ENCODE data around the gene SRGAP1. TPM values are rescaled to one million over a fixed set of nuclear protein-coding genes. Genes with fewer than 3 reads are reported as not detected.

SRGAP1 gene
- total and polyA plus RNA-seq, 9 of the 15 experiments (the other 6 are each of a cell fraction or from before 2014, with no cell fraction given) = 0.01 to 0.13 (median 0.04) TPM; not detected in 3

- H3K36me3 ChIP-seq (ENCODE audit: control insufficient read depth, insufficient read depth, low read length) = no peaks in the 10 kb centered on the region
- 2% methylated on average over 2 of the region's 2 CpGs for WGBS (ENCODE audit: insufficient coverage, low coverage, missing lambda C conversion rate)
- H3K9ac ChIP-seq (ENCODE audit: insufficient read depth in 1 of 2, low read depth in 2 of 2, low read length in 2 of 2) = no peak overlapping the region
- H3K27ac ChIP-seq (ENCODE audit: extremely low read depth, low read depth, low read length) = no peak overlapping the region
- in situ Hi-C loops (cut with MboI) = no loop called here
- H3K9me1 ChIP-seq (ENCODE audit: control insufficient read depth, insufficient read depth, low read length) = no peaks in the 10 kb centered on the region
- no peaks in the 10 kb centered on the region for H3K9me3 ChIP-seq (replicated peaks; ENCODE audit: control insufficient read depth, insufficient read depth, low read depth, low read length)
- H3K4me1 ChIP-seq (replicated peaks in 1 of 2; ENCODE audit: control insufficient read depth in 2 of 2, insufficient read depth in 2 of 2, low read length in 2 of 2) = no peaks in the 10 kb centered on the region
- H2AFZ ChIP-seq (ENCODE audit: low read depth, low read length) = no peak overlapping the region
- no peak for FAIRE-seq
- BruUV-seq (replicated peaks) = no TSS peak
- TF ChIP-seq POLR2G (IDR thresholded peaks at IDR 0.05; ENCODE audit: low read depth, low read length) = no peak
- CTCF ChIA-PET (ENCODE audit: low intra/inter-chr PET ratio) = no interaction called here
- no peaks in the 10 kb centered on the region for H3K27me3 ChIP-seq (ENCODE audit: control insufficient read depth in 2 of 2, insufficient read depth in 2 of 2, low read length in 2 of 2)
- no peaks in the 10 kb centered on the region for H4K20me1 ChIP-seq (replicated peaks; ENCODE audit: control insufficient read depth, insufficient read depth, low read length)
- intact Hi-C loops (cut with micrococcal nuclease) = no loop called here
- no peak for ATAC-seq
- no peak overlapping the region for H3K4me3 ChIP-seq
- no peak for DNase-seq (ENCODE audit: extremely low read depth in 1 of 4, low spot score in 3 of 4)
- POLR2A ChIA-PET = interaction anchor here (0.6 kb wide), 1 partner anchor 30 kb away, joined by 4 read pairs; no protein-coding TSS in a partner anchor
- no peaks in the 10 kb centered on the region for H3K79me2 ChIP-seq (ENCODE audit: control insufficient read depth, insufficient read depth, low read length)
- no peak overlapping the region for H3K4me2 ChIP-seq (ENCODE audit: insufficient read depth, low read length)
These were observed 69.4 kb downstream of the SRGAP1 start for GRCh38 chr12:63913929-63914328.

GRCh38 chr12:63915105-63915800 is 70.8 kb downstream of the SRGAP1 start:
- BruUV-seq (replicated peaks) = no TSS peak
- H3K9me1 ChIP-seq (ENCODE audit: control insufficient read depth, insufficient read depth, low read length) = no peaks in the 10 kb centered on the region
- no peaks in the 10 kb centered on the region for H3K27me3 ChIP-seq (ENCODE audit: control insufficient read depth in 2 of 2, insufficient read depth in 2 of 2, low read length in 2 of 2)
- ChIA-PET CTCF (ENCODE audit: low intra/inter-chr PET ratio) (no interaction called here), POLR2A (no interaction called here)
- H3K9ac ChIP-seq (ENCODE audit: insufficient read depth in 1 of 2, low read depth in 2 of 2, low read length in 2 of 2) = no peak overlapping the region
- H3K36me3 ChIP-seq (ENCODE audit: control insufficient read depth, insufficient read depth, low read length) = no peaks in the 10 kb centered on the region
- intact Hi-C loops (cut with micrococcal nuclease) (no loop called here), in situ Hi-C loops (cut with MboI) (no loop called here)
- no peak overlapping the region for H2AFZ ChIP-seq (ENCODE audit: low read depth, low read length)
- no peak overlapping the region for H3K27ac ChIP-seq (ENCODE audit: extremely low read depth, low read depth, low read length)
- no peak for ATAC-seq
- H4K20me1 ChIP-seq (replicated peaks; ENCODE audit: control insufficient read depth, insufficient read depth, low read length) = no peaks in the 10 kb centered on the region
- no peaks in the 10 kb centered on the region for H3K9me3 ChIP-seq (replicated peaks; ENCODE audit: control insufficient read depth, insufficient read depth, low read depth, low read length)
- H3K4me3 ChIP-seq = no peak overlapping the region
- WGBS (ENCODE audit: insufficient coverage, low coverage, missing lambda C conversion rate) = 0% methylated on average over 2 of the region's 2 CpGs
- no peak for DNase-seq (ENCODE audit: extremely low read depth in 1 of 4, low spot score in 3 of 4)
- no peaks in the 10 kb centered on the region for H3K79me2 ChIP-seq (ENCODE audit: control insufficient read depth, insufficient read depth, low read length)
- TF ChIP-seq ARID3A (IDR thresholded peaks at IDR 0.05; ENCODE audit: borderline replicate concordance, low read depth, low read length) = no peak
- no peak for TF ChIP-seq SNRNP70 (optimal IDR thresholded peaks at IDR 0.05; ENCODE audit: low read depth, low read length)
- TF ChIP-seq FOXO4 (CRISPR knock-in tag; IDR thresholded peaks at IDR 0.05) = no peak
- TF ChIP-seq MCM5 (IDR thresholded peaks at IDR 0.05; ENCODE audit: low read depth) = no peak
- FAIRE-seq = no peak
- no peaks in the 10 kb centered on the region for H3K4me1 ChIP-seq (replicated peaks in 1 of 2; ENCODE audit: control insufficient read depth in 2 of 2, insufficient read depth in 2 of 2, low read length in 2 of 2)
- no peak overlapping the region for H3K4me2 ChIP-seq (ENCODE audit: insufficient read depth, low read length)

All from K562 (cell line).